Activated T-helper 1 cell treated with Interleukin-2 at 50 U/mL for 16 hours (primary cell): ENCODE results near the gene ATF1.

Experiments used
- DNase-seq: peaks from one replicate; pipeline ENCODE4 v3.0.0-alpha.2; 2020; ENCODE audit warnings: low read depth

ATF1 gene

GRCh38 chr12:50763639-50764285 is at the start of gene ATF1:
Gene ATF1, plus strand, starts transcription at chr12:50764101. Its CDS starts 16,045 bp downstream, at chr12:50780146.
- peak; percentile 85 for DNase-seq

DNA sequence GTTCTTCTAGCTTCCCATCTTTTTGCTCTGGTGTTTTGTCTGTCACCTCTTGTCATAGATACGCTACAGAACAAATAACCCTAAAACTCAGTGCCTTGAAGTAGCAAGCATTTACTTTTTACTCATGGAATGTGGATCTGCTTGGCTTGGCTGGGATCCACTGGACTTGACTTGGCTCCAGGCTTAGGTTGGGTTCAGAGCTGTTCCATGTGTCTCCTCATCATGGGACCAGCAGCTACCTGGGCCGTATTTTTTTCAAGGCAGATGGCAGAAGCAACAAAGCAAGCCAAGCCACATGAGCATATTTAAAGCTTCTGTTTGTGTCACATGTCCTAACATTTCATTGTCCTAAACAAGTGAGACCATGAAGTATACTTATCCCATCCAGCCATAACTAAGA is 48.7 kb upstream of the ATF1 start:
- DNase-seq, result no peak

DNA sequence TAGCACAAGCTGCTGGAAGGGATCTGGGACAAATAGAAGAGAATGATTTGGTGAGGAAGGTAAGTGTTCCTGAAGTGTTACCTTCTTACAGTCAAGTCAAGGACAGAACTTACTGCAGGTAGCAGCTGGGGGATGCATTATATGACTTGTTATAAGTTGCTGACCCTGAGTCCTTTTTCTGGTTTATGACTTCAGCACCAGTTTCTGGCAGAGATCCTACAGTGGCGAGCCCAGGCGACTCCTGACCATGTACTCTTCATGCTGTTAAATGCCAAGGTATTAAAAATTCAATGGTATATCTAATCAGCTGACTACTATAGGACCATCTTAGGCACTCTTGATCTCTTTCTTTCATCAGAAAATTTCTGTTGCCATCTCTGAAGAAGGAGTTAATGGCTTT is 45.1 kb upstream of the ATF1 start:
- no peak for DNase-seq

- DNase-seq, result no peak
Measured at GRCh38 chr12:50720085-50720484, 43.8 kb upstream of the ATF1 start.

DNA sequence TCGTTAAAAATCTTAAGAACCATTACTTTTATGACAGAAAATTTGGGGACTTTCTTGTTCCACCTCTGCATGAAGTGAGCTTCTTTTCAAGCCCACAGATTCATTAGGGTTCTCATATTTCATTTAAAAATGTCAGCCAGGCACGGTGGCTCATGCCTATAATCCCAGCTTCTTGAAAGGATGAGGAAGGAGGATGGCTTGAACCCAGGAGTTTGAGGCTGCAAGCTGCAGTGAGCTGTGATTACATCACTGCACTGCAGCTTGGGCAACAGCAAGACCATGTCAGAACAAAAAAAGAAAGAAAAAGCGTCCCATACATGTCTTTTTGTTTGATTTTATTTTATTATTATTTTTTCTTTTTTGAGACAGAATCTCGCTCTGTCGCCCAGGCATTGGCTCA is 43.4 kb upstream of the ATF1 start:
- DNase-seq, result no peak

- no peak for DNase-seq
Measured at GRCh38 chr12:50723865-50724264, 40.0 kb upstream of the ATF1 start.

DNA sequence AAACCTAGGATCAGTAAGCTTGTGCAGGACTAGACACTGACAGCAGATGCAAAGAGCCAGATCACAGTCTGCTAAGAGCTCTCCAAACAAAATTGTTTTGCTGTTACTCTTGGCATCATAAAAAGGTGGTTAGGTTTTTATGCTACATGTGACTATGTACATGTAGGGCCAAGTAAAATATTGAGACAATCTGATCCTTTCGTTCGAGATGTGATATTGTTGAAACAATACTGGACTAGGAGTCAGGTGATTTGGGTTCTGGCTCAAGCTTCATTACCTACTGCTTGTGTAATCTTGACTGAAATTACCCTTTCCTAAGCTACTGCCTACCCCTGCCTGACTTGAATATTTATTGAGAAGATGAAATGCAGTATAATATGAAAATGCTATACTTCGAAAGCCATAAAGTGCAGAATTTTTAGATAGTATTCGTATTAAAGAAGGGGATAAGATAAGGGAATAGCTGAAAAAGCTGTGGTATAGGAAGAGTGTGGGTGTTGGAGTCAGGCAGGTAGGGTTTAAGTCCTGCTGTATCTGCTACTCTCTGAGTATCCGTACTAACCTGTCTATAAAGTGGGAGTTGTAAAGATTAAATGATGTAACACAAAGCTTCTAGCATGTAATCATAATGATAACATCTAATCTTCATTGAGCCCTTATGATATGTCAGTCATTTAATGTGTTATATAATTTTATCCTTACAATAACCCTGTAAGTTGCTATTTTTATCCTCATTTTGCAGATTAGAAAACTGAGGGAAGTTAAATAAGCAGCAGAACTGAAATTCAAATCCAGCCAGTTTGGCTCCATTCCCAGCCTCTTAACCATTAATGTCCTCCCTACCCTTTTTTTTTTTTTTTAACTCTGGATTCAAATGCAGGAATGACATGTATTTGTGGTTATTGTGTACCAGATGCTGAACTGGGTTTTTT is 38.6 kb upstream of the ATF1 start:
- DNase-seq, result no peak

GRCh38 chr12:50727466-50727865 is 36.4 kb upstream of the ATF1 start:
- DNase-seq, result no peak

- no peak for DNase-seq
Measured at GRCh38 chr12:50728417-50728816, 35.5 kb upstream of the ATF1 start.

- DNase-seq, result no peak
Measured at GRCh38 chr12:50728841-50729240, 35.1 kb upstream of the ATF1 start.

GRCh38 chr12:50732591-50732990 is 31.3 kb upstream of the ATF1 start:
- DNase-seq, result no peak

GRCh38 chr12:50733706-50734105 is 30.2 kb upstream of the ATF1 start:
- DNase-seq, result no peak

GRCh38 chr12:50734409-50735263 is 29.3 kb upstream of the ATF1 start:
- DNase-seq, result no peak

GRCh38 chr12:50739611-50740010 is 24.3 kb upstream of the ATF1 start:
- no peak for DNase-seq

DNA sequence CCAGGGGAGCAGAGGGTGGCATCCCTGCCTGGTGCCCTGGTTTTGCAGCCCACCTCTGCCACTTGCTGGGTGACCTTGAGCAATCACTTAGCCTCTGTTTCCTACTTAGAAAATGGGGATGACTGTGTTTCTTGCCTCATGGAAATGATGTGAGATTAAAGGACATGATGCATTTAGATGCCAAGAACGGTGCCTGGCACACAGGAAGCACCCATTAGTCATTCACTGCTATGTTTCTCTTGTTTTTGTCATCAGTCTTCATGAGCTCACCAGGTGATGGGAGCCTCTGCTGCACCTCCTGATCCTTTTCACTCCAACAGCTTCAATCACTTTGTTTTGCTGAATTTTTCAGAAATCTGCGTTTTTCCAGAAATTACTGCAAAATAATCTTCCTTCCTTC is 23.6 kb upstream of the ATF1 start:
- no peak for DNase-seq

- DNase-seq, result no peak
Measured at GRCh38 chr12:50742776-50743175, 21.1 kb upstream of the ATF1 start.

GRCh38 chr12:50745861-50746260 is 18.0 kb upstream of the ATF1 start:
- no peak for DNase-seq

- DNase-seq, result no peak
Measured at GRCh38 chr12:50746431-50746830, 17.5 kb upstream of the ATF1 start.

- no peak for DNase-seq
Measured at GRCh38 chr12:50747817-50748216, 16.1 kb upstream of the ATF1 start.

DNA sequence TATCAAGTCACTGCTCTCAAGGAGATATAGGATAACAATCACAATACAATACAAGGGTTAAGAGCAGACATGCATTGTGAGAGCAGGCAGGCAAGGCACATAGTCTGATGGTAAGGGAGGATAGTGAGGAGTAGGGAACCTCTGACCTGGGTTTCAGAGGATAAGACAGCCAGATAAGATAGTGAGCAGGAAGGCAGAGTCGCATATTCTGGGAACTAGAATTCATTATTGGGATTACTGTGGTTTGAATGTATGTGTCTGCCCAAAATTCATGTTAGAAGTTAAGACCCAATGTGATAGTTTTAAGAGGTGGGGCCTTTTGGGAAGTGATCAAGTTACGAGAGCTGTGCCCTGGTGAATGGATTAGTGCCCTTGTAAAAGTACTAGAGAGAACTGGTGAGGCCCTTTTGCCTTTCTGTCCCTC is 14.4 kb upstream of the ATF1 start:
- no peak for DNase-seq

DNA sequence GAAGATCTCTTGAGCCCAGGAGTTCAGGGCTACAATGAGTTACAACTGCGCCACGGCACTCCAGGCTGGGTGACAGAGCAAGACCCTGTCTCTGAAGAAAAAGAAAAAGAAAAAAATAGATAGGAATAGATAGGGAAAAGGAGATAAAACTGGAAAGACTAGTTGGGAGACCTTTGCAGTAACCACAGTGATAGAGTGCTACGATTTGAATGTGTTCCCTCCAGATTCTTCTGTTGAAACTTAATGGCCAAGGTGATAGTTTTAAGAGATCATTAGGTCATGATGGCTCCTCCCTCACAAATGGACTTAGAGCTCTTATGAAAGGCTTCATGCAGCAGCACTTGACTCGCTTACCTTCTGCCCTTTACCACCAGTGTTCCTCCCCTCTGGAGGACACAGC is 13.5 kb upstream of the ATF1 start:
- no peak for DNase-seq

GRCh38 chr12:50751948-50752721 is 11.8 kb upstream of the ATF1 start:
- no peak for DNase-seq
